Esophagus (tissue), 2 donors: ENCODE results near the gene ZFAND6. TPM values are rescaled to one million over a fixed set of nuclear protein-coding genes. Genes with fewer than 3 reads are reported as not detected.

ENCODE experiments used
- H3K27ac ChIP-seq, 2 donors: one replicate each; pipeline ENCODE4 v1.5.1; 2013; ENCODE audit warnings: low read depth in 2 of 2, mild to moderate bottlenecking in 2 of 2, inconsistent platforms in 1 of 2, low read length in 1 of 2, moderate library complexity in 1 of 2
- H3K27me3 ChIP-seq, 2 donors: one replicate each; pipeline ENCODE4 v1.6.1; 2013; ENCODE audit warnings: low read length in 2 of 2, control low read depth in 1 of 2, mild to moderate bottlenecking in 1 of 2; ENCODE audit not compliant: insufficient read depth in 2 of 2, control insufficient read depth in 1 of 2
- H3K36me3 ChIP-seq, 2 donors: one replicate each; pipeline ENCODE4 v1.6.1; 2013; ENCODE audit warnings: low read length in 1 of 2; ENCODE audit not compliant: control insufficient read depth in 2 of 2, insufficient read depth in 2 of 2
- H3K4me1 ChIP-seq, 2 donors: one replicate each; pipeline ENCODE4 v1.6.1; 2013; ENCODE audit warnings: low read length in 1 of 2; ENCODE audit not compliant: control insufficient read depth in 2 of 2, insufficient read depth in 2 of 2
- H3K4me3 ChIP-seq, 2 donors: one replicate each; pipeline ENCODE4 v1.5.1; 2013; ENCODE audit warnings: low read length in 2 of 2, mild to moderate bottlenecking in 2 of 2, low read depth in 1 of 2, moderate library complexity in 1 of 2
- H3K9me3 ChIP-seq, 2 donors: one replicate each; pipeline ENCODE4 v1.6.1; 2013; ENCODE audit warnings: mild to moderate bottlenecking in 2 of 2, low read depth in 1 of 2, low read length in 1 of 2, moderate library complexity in 1 of 2; ENCODE audit not compliant: control insufficient read depth in 2 of 2, insufficient read depth in 1 of 2
- WGBS, 2 donors: extraction: QIAGEN DNeasy Blood & Tissue Kit; methylation state at CpG; one replicate each; pipeline ENCODE4 v1.1.7; 2013; 5-methylcytosine and 5-hydroxymethylcytosine counted together
- polyA plus RNA-seq, 2 donors: library from polyadenylated mRNA; stranded (reverse); fragments of 200-250 nt; gene quantifications; one replicate each; pipeline ENCODE4 v1.2.3, GENCODE V29; 2013
- donor health status: healthy with polysubstance abuse.
- donor health status: Bipolar disorder and iron deficiency.

Gene ZFAND6
- polyA plus RNA-seq, 2 donors, result 37.4 to 47.0 TPM

DNA sequence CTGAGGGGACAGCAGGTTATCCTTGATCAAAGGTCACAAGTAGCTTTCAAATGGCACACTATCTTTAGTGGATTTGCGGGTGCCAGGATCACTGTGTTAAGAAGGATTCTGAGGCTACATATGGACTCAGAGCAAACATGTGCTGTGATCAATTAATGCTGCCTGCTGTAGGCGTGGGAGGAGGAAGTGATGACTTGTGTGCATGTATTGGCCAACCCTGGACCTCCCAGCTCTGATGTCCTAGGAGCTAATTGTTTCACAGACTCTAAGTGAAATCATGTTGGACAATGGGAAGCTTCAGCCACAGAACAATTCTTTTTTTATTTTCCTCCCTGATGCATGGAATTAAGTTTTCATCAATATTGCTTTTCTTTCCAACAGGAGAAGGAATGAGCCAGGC lies 117.7 kb downstream of the ZFAND6 start:
- Histone ChIP-seq H3K9me3 (no peaks in the 10 kb centered on the region), H3K27me3 (no peaks in the 10 kb centered on the region), H3K27ac (no peak overlapping the region), H3K4me1 (peaks cover 3 to 9% of the 10 kb centered on the region in 2 donors), H3K4me3 (no peak overlapping the region), H3K36me3 (peaks cover 3 to 4% of the 10 kb centered on the region in 2 donors)
- WGBS, 2 donors, result 93 to 96% methylated on average over 2 of the region's 2 CpGs

DNA sequence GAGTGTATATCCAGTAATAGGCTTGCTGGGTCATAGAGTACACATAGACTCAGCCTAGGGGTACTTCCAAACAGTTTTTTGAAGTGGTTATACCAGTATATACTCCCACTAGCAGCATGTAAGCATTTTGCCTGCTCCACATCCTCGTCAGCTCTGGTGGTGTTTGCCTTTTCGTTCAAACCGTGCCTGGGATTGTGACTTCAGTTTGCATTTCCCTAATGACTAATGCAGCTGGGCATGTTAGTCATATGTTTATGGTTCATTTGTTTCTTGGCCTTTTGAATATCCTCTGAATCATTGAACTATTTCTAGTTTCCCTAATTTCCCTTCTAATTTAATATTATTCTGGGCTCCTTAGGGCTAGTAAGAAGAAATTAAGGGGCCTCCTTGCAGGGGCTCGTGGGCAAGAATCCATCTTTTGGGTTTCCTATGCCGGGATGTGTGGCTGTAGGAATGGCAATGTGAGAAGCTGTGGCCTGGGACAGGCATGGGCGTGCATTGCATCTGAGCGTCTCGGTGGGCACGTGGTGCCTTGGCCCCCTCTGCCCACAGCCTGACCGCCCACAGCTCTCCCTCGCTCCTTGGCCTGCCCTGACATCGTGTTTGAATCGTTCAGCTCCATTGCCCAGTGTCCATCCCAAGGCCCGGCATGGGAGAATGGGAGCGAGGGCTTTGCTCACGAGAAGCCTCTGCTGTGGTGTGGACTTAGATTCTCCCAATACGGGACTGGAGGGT lies 119.7 kb downstream of the ZFAND6 start:
- Histone ChIP-seq H3K4me3 (no peak overlapping the region), H3K27me3 (no peaks in the 10 kb centered on the region), H3K4me1 (peaks cover 3 to 9% of the 10 kb centered on the region in 2 donors), H3K27ac (no peak overlapping the region), H3K9me3 (no peaks in the 10 kb centered on the region), H3K36me3 (peaks cover 0 to 4% of the 10 kb centered on the region in 2 donors)
- WGBS, 2 donors, result 74 to 81% methylated on average over 17 of the region's 17 CpGs

- Histone ChIP-seq H3K27me3 (no peaks in the 10 kb centered on the region), H3K4me3 (no peak overlapping the region), H3K4me1 (peaks cover 3 to 9% of the 10 kb centered on the region in 2 donors), H3K9me3 (no peaks in the 10 kb centered on the region), H3K36me3 (peaks cover 0 to 4% of the 10 kb centered on the region in 2 donors), H3K27ac (no peak overlapping the region)
- WGBS, 2 donors, result 95 to 97% methylated on average over 12 to 16 of the region's 16 CpGs
Measured at GRCh38 chr15:80179935-80180334, 120.5 kb downstream of the ZFAND6 start.

DNA sequence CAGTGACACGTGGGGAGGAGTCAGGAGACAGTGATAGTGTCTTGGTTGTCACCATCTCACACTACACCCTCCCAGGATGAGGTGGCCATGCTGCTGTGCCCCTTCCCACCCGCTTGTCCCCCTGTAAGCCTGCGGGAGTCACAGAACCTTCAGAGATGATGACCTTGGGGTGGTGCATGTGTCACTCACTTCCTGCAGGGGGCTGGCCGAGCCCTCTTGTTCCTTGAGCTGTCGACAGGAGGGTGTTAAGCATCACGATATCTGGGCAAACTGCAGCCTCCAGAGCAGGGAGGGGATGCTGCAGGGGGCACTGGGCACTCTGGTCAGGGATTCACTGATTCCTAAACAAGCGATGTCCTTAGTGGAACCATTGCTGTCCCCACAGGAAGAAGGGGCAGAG lies 121.0 kb downstream of the ZFAND6 start:
- H3K4me1 ChIP-seq, result peaks cover 3 to 9% of the 10 kb centered on the region in 2 donors
- no peak overlapping the region for H3K27ac ChIP-seq
- H3K4me3 ChIP-seq, result no peak overlapping the region
- H3K36me3 ChIP-seq, result peaks cover 0 to 4% of the 10 kb centered on the region in 2 donors
- no peaks in the 10 kb centered on the region for H3K9me3 ChIP-seq
- 87 to 88% methylated on average over 7 of the region's 7 CpGs for WGBS, 2 donors
- H3K27me3 ChIP-seq, result no peaks in the 10 kb centered on the region

- H3K9me3 ChIP-seq, result no peaks in the 10 kb centered on the region
- peaks cover 2 to 4% of the 10 kb centered on the region in 2 donors for H3K36me3 ChIP-seq
- peaks cover 3 to 9% of the 10 kb centered on the region in 2 donors for H3K4me1 ChIP-seq
- no peaks in the 10 kb centered on the region for H3K27me3 ChIP-seq
- WGBS, 2 donors, result 90% methylated on average over 10 of the region's 10 CpGs
- no peak overlapping the region for H3K4me3 ChIP-seq
- H3K27ac ChIP-seq, result no peak overlapping the region
Measured at GRCh38 chr15:80180986-80181385, 121.5 kb downstream of the ZFAND6 start.

- 39 to 54% methylated on average over 5 of the region's 5 CpGs for WGBS, 2 donors
- Histone ChIP-seq H3K27me3 (no peaks in the 10 kb centered on the region), H3K4me1 (peaks cover 3 to 9% of the 10 kb centered on the region in 2 donors), H3K4me3 (no peak overlapping the region), H3K9me3 (no peaks in the 10 kb centered on the region), H3K36me3 (peaks cover 8 to 9% of the 10 kb centered on the region in 2 donors), H3K27ac (no peak overlapping the region)
Measured at GRCh38 chr15:80182611-80183261, 123.3 kb downstream of the ZFAND6 start.

DNA sequence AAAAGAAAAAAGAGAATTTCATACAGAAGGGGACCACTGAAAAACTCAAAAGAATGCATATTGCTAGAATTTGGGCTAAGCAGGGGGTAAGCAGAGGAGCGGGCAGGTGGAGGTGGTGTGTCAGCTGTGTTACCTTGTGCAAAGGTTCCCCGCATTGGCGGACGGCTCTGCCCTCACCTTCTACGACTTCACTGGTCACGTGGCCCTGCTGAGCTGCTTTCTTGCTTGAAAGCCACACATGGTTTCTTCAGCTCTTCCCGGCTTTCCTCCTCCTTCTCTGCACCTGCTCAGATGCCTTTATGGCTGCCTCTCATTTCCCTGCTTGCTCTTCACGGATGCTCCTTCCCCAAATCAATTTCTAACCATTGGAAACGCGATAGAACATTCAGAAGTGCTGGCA lies 123.8 kb downstream of the ZFAND6 start:
- no peaks in the 10 kb centered on the region for H3K27me3 ChIP-seq
- no peaks in the 10 kb centered on the region for H3K9me3 ChIP-seq
- peaks cover 3 to 9% of the 10 kb centered on the region in 2 donors for H3K4me1 ChIP-seq
- H3K4me3 ChIP-seq, result no peak overlapping the region
- H3K27ac ChIP-seq, result no peak overlapping the region
- 94 to 95% methylated on average over 10 of the region's 10 CpGs for WGBS, 2 donors
- H3K36me3 ChIP-seq, result peaks cover 8 to 9% of the 10 kb centered on the region in 2 donors

DNA sequence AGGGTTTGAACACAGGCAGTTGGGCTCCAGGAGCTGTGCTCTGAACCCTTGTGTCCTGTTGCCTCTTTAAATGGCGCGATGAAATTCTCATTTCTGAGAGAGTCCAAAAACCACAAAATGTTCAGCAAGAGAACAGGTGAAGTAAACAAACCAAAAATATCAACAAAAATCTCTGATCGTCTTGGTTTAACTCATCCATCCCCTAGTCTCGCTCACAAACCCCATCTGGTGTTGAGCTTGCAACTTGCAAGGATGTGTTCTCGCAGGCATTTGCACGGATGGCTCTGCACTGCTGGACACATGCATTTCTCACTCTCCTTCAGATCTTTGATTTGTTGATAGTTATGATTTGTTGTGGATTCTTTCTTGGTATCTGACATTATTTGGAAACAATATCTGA lies 124.4 kb downstream of the ZFAND6 start:
- no peaks in the 10 kb centered on the region for H3K27me3 ChIP-seq
- no peak overlapping the region for H3K4me3 ChIP-seq
- H3K4me1 ChIP-seq, result peaks cover 3 to 9% of the 10 kb centered on the region in 2 donors
- no peaks in the 10 kb centered on the region for H3K9me3 ChIP-seq
- no peak overlapping the region for H3K27ac ChIP-seq
- WGBS, 2 donors, result 87 to 91% methylated on average over 6 of the region's 6 CpGs
- H3K36me3 ChIP-seq, result peaks cover 8 to 9% of the 10 kb centered on the region in 2 donors

DNA sequence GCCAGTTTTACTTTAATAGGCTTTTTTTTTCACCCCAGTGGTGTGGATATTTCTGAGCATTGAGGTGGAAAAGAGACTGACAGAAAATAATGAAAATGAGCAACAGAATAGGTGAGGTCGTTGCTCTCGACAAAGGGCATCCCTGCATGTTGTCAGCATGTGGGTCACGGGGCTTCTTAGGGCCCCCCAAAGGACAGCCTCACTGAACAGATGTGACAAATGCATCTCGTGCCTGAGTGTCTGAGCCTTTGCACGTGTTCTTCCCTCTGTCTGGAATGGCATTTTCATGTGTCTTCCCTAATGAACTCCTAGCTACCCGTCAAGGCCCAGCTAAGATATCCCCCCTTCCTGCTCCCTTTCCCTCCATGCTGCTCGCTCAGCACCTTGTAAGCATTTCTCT lies 125.1 kb downstream of the ZFAND6 start:
- Histone ChIP-seq H3K36me3 (peaks cover 8 to 9% of the 10 kb centered on the region in 2 donors), H3K27me3 (no peaks in the 10 kb centered on the region), H3K9me3 (no peaks in the 10 kb centered on the region), H3K4me1 (peaks cover 0 to 6% of the 10 kb centered on the region in 2 donors), H3K27ac (no peak overlapping the region), H3K4me3 (no peak overlapping the region)
- 93 to 94% methylated on average over 7 of the region's 7 CpGs for WGBS, 2 donors
